GM23248 (cell line): ENCODE measurements around the gene RP9.

Source experiments
- EZH2 ChIP-seq: fragments of 200-600 bp; sonication (generic); IDR thresholded peaks from 2 replicates; pipeline ENCODE4 v1.6.1; 2018; ENCODE audit warnings: antibody characterized with exemption, mild to moderate bottlenecking; ENCODE audit not compliant: insufficient read depth, poor library complexity, severe bottlenecking
- EZH2phosphoT487 ChIP-seq: fragments of 200-600 bp; sonication (generic); IDR thresholded peaks from 2 replicates; pipeline ENCODE4 v1.6.1; 2018; ENCODE audit warnings: antibody characterized with exemption, moderate library complexity, mild to moderate bottlenecking, low read depth; ENCODE audit not compliant: insufficient read depth

GRCh38 chr7:33142585-33142984, 33.4 kb upstream of the RP9 start:
- TF ChIP-seq EZH2phosphoT487 (no peak), EZH2 (no peak)
